T-helper 2 cell (primary cell): ENCODE results near the gene SKIC2.
A peak's percentile ranks its signal among the peaks of the same experiment; 100 is the strongest.
"Not testable (repeated sequence)": the region's sequence is repeated elsewhere in the genome, so short reads cannot be mapped to it uniquely, and the experiment has no call there.

ENCODE experiments used
- DNase-seq, 5 experiments: peaks; one replicate each; pipeline versions ENCODE4 v3.0.0 to v3.0.0-alpha.2; 2012 to 2022

SKIC2 gene

DNA sequence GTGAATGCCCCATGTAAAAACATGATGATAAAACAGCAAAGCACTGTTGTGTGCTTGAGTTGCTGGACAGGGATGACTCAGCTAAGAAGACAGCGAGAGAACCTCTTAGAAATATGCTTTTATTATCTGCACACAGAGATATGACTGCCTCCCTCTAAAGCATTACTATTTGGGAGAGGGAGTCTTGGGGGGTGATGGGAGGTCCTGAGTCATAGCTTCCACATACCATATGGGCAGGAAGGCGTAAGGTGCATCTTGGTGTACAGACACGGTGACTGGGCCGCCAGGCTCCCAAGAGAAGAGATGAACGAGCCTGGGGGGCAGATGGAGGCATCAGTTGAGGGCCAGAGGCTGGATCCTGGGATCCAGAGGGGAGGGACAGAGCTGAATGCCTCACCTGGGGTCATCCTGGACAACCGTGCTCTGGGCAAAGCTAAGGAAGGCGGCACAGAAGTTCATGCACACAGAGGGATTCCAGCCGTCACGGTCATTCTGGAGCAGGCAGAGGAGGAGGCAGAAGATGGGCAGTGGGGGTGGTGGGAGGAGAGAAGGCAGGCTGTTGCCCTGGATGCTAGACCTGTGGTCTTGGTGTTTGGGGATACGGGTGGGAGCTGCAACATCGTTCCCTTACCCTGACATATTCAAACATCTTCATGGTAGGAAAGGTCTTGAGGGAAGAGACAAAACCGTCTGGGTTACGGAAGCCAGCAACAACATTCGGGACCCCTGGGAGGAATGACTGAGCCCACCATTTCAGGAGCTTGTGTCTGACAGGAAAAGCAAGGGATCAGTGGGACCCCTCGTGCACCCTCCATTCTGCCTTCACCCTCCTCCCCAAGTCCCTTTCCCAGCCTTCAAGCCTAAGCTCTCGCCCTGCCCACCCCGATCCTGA lies 11.0 kb downstream of the SKIC2 start:
- no peak for DNase-seq

DNA sequence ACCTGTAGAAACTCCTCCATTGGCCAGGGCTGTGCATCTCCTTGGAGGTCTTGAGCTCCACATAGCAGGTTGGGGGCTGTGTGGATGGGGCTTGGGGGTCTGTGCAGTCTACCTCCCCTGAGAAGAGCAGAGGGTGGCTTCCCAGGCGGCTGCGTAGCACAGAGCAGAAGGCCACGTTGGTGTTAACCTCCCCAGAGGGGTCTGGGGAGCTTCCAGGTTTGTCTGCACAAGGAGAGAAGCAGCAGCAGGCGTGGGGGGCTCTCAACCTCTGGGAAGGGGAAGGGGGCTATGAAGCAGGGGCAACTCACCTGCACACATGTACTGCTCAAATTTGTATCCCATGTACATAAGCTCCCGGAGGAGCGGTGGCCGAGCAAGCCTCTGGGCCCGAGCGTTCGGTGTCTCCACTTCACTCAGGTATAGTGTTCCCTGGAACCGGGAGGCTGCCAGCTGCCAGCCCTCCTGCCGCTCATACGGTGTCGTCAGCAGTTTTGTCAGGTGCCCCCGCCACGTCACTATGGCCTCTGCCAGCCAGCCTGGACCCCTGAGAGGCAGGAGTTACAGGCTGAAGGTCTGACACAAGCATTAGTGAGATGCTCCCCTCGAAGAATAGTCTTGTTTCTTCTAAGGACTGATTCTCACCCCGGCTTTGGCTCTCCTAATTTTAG lies 11.8 kb downstream of the SKIC2 start:
- DNase-seq = no peak

GRCh38 chr6:31971279-31971992 lies 12.5 kb downstream of the SKIC2 start:
- DNase-seq = no peak

GRCh38 chr6:31971993-31972708 lies 13.2 kb downstream of the SKIC2 start, which contains the start of gene DXO:
Gene DXO (minus strand): TSS chr6:31972138. CDS start chr6:31971675, 463 bp downstream.
- peak; percentile 95 to 100 (median 97) for DNase-seq

- no peak for DNase-seq
These were observed 13.9 kb downstream of the SKIC2 start for GRCh38 chr6:31972709-31973350.

- not testable (repeated sequence) for DNase-seq
These were observed 17.1 kb downstream of the SKIC2 start for GRCh38 chr6:31976065-31976464.

DNA sequence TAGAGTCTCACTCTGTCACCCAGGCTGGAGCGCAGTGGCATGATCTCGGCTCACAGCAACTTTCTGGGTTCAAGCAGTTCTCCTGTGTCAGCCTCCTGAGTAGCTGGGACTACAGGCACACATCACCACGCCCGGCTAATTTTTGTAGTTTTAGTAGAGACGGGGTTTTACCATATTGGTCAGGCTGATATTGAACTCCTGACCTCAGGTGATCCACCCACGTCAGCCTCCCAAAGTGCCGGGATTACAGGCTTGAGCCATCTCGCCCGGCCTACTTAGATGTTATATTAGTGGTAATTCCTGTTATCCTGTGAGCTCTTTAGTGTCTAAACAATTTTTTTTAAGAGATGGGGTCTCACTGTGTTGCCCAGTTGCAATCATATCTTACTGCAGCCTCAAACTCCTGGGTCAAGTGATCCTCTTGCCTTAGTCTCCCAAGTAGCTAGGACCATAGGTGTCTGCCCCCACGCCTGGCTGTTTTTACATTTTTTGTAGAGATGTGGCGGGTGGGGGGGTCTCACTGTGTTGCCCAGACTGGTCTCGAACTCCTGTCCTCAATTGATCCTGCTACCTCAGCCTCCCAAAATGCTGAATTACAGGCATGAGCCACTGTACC lies 18.9 kb downstream of the SKIC2 start:
- no peak for DNase-seq

DNA sequence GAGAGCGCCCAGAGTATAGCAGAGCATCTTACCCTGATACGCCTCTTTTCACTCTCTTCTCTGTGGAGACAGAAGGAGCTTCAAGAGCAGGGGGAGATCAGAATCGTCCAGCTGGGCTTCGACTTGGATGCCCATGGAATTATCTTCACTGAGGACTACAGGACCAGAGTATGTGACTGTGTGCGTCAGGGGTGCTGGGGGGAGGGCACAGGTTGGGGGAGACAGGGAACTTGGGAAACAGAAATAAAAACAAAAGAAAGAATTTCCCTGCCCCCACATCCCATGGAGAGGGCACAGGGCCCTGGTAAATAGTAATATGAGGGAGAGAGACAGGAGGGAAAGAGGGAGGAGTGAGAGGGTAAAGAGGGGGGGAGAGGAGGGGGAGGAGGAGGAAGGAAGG lies 19.9 kb downstream of the SKIC2 start:
- no peak for DNase-seq

DNA sequence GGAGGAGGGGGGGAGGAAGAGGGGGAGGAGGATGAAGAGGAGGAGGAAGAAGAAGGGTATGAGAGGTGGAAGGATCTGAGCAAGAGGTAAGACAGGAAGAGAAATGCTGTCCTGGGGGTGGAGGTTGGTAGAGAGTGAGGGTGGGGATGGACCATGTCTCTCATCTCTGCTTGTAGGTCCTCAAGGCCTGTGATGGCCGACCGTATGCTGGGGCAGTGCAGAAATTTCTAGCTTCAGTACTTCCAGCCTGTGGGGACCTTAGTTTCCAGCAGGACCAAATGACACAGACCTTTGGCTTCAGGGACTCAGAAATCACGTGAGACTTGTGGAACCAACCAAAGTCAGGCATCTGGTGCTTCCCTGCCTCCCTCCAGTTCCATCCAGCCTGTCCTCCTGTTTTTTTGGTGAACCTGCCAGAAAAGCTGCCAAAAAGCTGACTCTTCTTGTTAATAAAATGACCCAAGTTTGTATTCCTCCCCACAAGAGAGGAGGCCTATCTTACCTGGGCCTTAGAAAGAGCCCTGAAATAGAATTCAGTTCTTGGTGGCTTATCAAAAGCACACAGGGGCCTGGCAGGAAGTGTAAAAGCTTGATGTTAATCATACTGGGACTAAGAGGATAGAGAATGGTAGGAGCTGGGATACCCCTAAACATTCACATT lies 20.4 kb downstream of the SKIC2 start:
- no peak for DNase-seq

- not testable (repeated sequence) for DNase-seq
These were observed 21.4 kb downstream of the SKIC2 start for GRCh38 chr6:31980195-31980876.

- not testable (repeated sequence) for DNase-seq
These were observed 22.0 kb downstream of the SKIC2 start for GRCh38 chr6:31980998-31981397.

DNA sequence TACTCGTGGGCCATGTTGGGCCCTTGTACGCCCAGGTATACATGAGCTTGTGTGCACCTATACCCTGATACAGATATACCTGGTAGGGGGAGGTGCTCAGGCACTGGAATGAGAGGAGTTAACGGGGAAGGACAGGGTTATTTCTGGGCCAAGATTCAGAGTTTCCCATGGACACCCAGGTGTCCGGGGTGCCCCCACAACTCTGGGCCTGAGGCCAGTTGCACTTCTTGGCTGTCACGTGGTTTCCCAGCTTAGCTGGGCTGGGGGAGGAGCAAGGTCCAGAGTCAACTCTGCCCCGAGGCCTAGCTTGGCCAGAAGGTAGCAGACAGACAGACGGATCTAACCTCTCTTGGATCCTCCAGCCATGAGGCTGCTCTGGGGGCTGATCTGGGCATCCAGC lies 22.8 kb downstream of the SKIC2 start, which contains the start of gene C4A:
Gene C4A (plus strand): TSS at position 314 of the 400 bp plus-strand sequence. CDS start 51 bp downstream, at position 365.
- DNase-seq = not testable (repeated sequence)

DNA sequence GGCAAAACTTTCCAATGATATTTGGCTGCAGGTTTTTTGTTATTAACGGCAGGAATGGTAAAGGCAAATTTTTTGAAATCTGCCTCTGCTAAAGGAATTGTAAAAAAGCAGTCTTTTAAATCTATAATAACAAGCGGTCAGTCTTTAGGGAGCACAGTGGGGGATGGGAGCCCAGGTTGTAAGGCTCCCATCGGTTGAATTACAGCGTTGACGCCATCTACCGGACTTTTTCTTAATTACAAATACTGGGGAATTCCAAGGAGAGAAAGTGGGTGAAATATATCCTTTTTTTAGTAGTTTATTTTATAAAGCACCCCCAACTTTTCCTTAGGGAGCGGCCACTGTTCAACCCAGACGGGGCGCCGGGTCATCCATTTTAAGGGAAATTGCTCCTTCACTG lies 30.4 kb downstream of the SKIC2 start:
- DNase-seq = not testable (repeated sequence)

GRCh38 chr6:31994421-31994820 lies 35.4 kb downstream of the SKIC2 start:
- not testable (repeated sequence) for DNase-seq

GRCh38 chr6:31996385-31996784 lies 37.4 kb downstream of the SKIC2 start:
- DNase-seq = not testable (repeated sequence)

GRCh38 chr6:32002546-32003268 lies 43.7 kb downstream of the SKIC2 start:
- DNase-seq = not testable (repeated sequence)

- DNase-seq = not testable (repeated sequence)
These were observed 44.3 kb downstream of the SKIC2 start for GRCh38 chr6:32003301-32003700.

DNA sequence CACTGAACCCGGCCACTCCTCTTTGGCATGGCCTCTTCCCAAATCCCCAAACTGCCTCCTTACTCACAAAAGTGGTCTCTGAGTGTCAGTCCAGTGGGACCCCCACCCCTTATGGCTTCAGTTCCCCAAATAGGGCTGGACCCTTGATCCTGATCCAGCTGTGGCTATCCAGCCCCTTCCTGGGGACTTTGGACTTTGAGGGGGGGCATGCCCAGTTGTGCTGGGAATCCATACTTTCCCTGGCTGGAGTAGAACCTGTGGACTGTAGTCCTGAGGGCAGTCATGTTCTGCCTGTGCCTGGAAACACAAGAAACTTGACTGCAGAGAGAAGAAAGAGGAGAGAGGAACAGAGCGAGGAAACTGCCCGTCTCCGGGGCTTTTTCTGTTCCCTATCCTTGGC lies 45.4 kb downstream of the SKIC2 start:
- DNase-seq = not testable (repeated sequence)

DNA sequence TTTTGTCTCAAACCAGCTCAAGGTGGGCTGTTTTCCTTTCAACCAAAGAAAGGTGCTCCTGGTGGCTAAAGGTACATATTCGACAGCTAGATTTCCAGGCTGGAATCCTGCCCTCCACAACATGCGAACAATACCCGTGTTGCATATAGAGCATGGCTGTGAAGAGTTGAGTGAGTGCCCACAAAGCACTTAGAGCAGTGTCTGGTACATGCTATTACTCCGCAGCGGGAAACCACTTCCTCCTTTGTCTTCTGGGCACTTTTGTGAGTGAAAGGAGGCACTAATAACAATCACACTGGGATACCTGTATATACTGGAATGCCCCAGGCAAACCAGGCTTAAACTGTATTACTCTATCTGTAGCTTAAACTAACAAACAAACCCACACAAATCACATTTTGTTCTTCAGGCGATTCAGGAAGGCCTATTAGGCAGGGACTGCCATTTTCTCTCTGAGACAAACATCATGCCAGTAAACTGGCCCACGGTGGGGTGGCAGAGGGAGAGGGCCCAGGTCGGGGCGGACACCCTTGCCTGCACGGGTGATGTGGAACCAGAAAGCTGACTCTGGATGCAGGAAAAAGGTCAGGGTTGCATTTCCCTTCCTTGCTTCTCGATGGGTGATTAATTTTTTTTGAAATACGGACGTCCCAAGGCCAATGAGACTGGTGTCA lies 46.0 kb downstream of the SKIC2 start:
- not testable (repeated sequence) for DNase-seq
